Smooth muscle cell (in vitro differentiated cells): ENCODE measurements around the gene TWNK. TPM values are rescaled to one million over a fixed set of nuclear protein-coding genes. Genes with fewer than 3 reads are reported as not detected.

ENCODE experiments used
- DNase-seq: peaks from one replicate; lab custom pipeline; 2025; ENCODE audit not compliant: unreplicated experiment; lab: John Stamatoyannopoulos, UW
- H2AFZ ChIP-seq: fragments of 200-600 bp; sonication (generic); 2 replicates; pipeline ENCODE4 v1.6.0; 2016; ENCODE audit warnings: antibody characterized with exemption, low read depth, mild to moderate bottlenecking
- H3F3A ChIP-seq: fragments of 200-600 bp; sonication (generic); 2 replicates; pipeline ENCODE4 v1.6.0; 2017; ENCODE audit warnings: antibody characterized with exemption, low read depth
- H3K27ac ChIP-seq: fragments of 200-600 bp; sonication (generic); 2 replicates; pipeline ENCODE4 v1.5.1; 2016; ENCODE audit warnings: low read depth, mild to moderate bottlenecking
- H3K27me3 ChIP-seq: fragments of 200-600 bp; sonication (generic); 2 replicates; pipeline ENCODE4 v1.6.1; 2016; ENCODE audit warnings: low read depth, mild to moderate bottlenecking
- H3K36me3 ChIP-seq: fragments of 200-600 bp; sonication (generic); 2 replicates; pipeline ENCODE4 v1.5.1; 2016; ENCODE audit warnings: low read depth
- H3K4me1 ChIP-seq: fragments of 200-600 bp; sonication (generic); 2 replicates; pipeline ENCODE4 v1.5.1; 2016; ENCODE audit warnings: low read depth
- H3K4me2 ChIP-seq: fragments of 200-600 bp; sonication (generic); 2 replicates; pipeline ENCODE4 v1.6.0; 2016; ENCODE audit warnings: mild to moderate bottlenecking
- H3K4me3 ChIP-seq: fragments of 200-600 bp; sonication (generic); 2 replicates; pipeline ENCODE4 v1.5.1; 2016; ENCODE audit warnings: mild to moderate bottlenecking
- H3K79me2 ChIP-seq: fragments of 200-600 bp; sonication (generic); 2 replicates; pipeline ENCODE4 v1.6.0; 2016; ENCODE audit warnings: low read depth, mild to moderate bottlenecking
- H3K9ac ChIP-seq: fragments of 200-600 bp; sonication (generic); 2 replicates; pipeline ENCODE4 v1.6.0; 2016; ENCODE audit warnings: low read depth
- H3K9me3 ChIP-seq: fragments of 200-600 bp; sonication (generic); replicated peaks from 2 replicates; pipeline ENCODE4 v1.5.1; 2016; ENCODE audit warnings: low read depth
- H4K20me1 ChIP-seq: fragments of 200-600 bp; sonication (generic); 2 replicates; pipeline ENCODE4 v1.6.0; 2016; ENCODE audit warnings: low read depth
- WGBS: methylation state at CpG from one replicate; pipeline ENCODE4 v1.1.7; 2016; ENCODE audit warnings: low lambda C conversion rate; 5-methylcytosine and 5-hydroxymethylcytosine counted together
- polyA plus RNA-seq: library from polyadenylated mRNA; unstranded; fragments of >200 nt; fragmentation: Nextera tagmentation; extraction: Ambion mirVana; gene quantifications from 2 replicates; pipeline ENCODE4 v1.2.1, GENCODE V29; 2016
- total RNA-seq: library from RNA; depleted of rRNA; stranded (reverse); fragments of >200 nt; gene quantifications from 2 replicates; pipeline ENCODE4 v1.2.3, GENCODE V29; 2014
- TF ChIP-seq, protein P1 (sequence below): fragments of 200-600 bp; sonication (generic); IDR thresholded peaks from 2 replicates; pipeline ENCODE4 v1.5.1; 2017; ENCODE audit warnings: borderline replicate concordance, mild to moderate bottlenecking, antibody characterized with exemption; ENCODE audit not compliant: insufficient read depth, poor library complexity, severe bottlenecking

TWNK gene
- total and polyA plus RNA-seq, 2 experiments from 2014 or later = 2.0 to 2.5 TPM

DNA sequence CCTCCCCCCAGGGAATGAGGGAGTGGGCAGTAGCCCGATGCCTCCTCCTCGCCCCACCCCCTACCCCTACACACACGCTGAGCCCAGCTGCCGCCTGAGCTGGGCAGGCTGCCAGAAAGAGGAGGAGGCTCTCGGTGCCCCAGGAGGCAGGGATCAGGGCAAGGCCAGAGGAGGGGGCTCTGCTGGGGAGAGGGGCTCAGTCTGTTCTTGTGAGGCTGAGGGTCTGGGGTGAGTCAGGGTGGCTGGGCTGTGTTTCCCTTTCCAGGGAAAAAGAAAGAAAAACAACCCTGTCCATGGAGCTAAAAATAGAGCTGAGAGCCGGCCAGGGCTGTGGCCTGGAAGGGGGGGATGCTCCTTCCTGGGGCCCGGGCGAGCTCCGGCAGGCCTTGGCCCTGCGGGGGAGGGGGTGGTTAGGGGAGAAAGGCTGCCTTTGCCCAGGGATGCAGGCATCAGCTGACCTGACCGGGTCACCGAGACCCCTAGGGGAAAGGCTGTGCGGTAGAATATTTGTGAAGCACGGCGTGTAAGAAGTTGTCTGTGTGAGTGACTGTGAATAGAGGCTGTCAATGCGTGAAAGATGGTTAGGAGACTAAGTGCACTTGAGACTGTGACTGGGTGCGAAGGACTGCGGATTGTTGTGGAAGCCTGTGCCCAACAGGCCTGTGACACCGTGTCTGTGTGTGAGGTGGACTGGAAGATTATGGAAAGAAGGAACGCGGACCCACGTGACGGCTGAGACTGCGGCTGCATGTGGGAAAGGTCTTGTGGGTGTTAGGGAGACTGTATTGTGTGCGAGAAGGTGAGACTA is 11.0 kb downstream of the TWNK start:
- peaks cover 28% of the 10 kb centered on the region for H3F3A ChIP-seq
- peaks cover 21% of the 10 kb centered on the region for H4K20me1 ChIP-seq
- H3K4me3 ChIP-seq = peak overlapping the region; percentile 81
- peak; percentile 70 for DNase-seq
- no peaks in the 10 kb centered on the region for H3K27me3 ChIP-seq
- peak overlapping the region; percentile 1 for H2AFZ ChIP-seq
- H3K9me3 ChIP-seq = no peaks in the 10 kb centered on the region
- H3K4me2 ChIP-seq = peak overlapping the region; percentile 93
- H3K36me3 ChIP-seq = no peaks in the 10 kb centered on the region
- H3K79me2 ChIP-seq = peaks cover 36% of the 10 kb centered on the region
- 3% methylated on average over 25 of the region's 25 CpGs for WGBS
- H3K27ac ChIP-seq = peak overlapping the region; percentile 97
- peak overlapping the region; percentile 98 for H3K9ac ChIP-seq
- peaks cover 27% of the 10 kb centered on the region for H3K4me1 ChIP-seq
- TF ChIP-seq, protein P1, sequence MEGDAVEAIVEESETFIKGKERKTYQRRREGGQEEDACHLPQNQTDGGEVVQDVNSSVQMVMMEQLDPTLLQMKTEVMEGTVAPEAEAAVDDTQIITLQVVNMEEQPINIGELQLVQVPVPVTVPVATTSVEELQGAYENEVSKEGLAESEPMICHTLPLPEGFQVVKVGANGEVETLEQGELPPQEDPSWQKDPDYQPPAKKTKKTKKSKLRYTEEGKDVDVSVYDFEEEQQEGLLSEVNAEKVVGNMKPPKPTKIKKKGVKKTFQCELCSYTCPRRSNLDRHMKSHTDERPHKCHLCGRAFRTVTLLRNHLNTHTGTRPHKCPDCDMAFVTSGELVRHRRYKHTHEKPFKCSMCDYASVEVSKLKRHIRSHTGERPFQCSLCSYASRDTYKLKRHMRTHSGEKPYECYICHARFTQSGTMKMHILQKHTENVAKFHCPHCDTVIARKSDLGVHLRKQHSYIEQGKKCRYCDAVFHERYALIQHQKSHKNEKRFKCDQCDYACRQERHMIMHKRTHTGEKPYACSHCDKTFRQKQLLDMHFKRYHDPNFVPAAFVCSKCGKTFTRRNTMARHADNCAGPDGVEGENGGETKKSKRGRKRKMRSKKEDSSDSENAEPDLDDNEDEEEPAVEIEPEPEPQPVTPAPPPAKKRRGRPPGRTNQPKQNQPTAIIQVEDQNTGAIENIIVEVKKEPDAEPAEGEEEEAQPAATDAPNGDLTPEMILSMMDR = no peak

DNA sequence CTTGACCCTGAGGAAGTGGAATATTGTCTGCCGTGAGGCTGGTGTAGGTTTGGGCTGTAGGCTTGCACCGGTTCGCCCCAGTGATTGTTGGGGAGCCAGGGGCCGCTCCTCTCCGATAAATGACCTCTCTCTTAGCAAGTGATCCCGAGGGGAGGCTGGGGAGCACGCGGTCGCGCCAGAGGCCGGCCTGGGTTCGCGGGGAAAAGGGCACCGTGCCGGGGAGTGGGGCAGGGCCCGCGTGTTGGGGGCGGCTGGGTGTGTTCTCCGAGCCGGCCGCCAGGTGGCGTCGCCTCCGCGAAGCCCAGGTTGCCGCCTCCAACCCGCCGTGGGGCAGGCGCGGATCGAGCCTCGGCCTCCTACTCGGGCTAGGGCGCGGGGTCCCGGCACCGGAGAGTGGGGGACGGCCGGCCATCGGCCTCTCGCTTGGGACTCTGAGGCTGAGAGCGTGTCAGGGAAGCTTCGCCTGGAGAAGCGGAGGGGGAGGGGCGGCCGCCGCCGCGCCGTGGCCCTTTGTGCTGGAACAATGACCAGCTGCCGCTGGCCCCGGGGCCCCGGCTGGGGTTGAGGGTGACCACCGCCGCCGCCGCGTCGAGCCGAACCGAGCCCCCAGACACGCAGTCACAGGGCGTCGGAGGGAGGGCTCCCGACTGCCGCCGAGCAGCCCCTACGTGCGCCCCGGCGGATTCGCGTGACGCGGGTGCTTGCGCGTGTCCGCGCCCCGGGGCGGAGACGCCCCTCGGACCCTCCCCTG is 11.8 kb downstream of the TWNK start:
- TF ChIP-seq, protein P1 = peak; percentile 93
- H3K4me2 ChIP-seq = peak overlapping the region; percentile 93
- H3K9ac ChIP-seq = peak overlapping the region; percentile 98
- H3K27me3 ChIP-seq = no peaks in the 10 kb centered on the region
- 3% methylated on average over 39 of the region's 83 CpGs for WGBS
- peaks cover 40% of the 10 kb centered on the region for H3K79me2 ChIP-seq
- H3K27ac ChIP-seq = peak overlapping the region; percentile 97
- H4K20me1 ChIP-seq = peaks cover 28% of the 10 kb centered on the region
- peak overlapping the region; percentile 71 for H2AFZ ChIP-seq
- peaks cover 24% of the 10 kb centered on the region for H3F3A ChIP-seq
- DNase-seq = peak; percentile 65
- peak overlapping the region; percentile 81 for H3K4me3 ChIP-seq
- H3K4me1 ChIP-seq = peaks cover 27% of the 10 kb centered on the region
- H3K9me3 ChIP-seq = no peaks in the 10 kb centered on the region
- no peaks in the 10 kb centered on the region for H3K36me3 ChIP-seq

DNA sequence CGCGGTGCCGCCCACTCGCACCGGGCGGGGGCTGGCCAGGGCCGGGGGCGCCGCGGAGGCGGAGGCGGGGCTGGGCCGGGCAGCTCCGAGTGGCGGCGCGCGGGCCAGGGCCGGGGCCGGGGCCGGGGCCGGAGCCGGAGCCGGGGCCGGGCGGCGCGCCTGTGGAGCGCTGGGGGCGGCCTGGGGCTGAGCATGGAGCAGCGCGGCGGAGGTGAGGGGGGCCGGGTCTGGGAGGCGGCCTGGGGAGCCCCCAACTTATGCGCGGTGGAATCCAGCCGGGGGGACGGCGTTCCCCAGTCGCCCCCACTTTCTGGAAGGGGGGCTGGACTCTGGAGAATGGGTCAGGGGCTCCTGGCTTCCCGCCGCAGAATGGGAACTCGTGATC is 12.4 kb downstream of the TWNK start, which contains the start of gene LZTS2:
TSS of gene LZTS2 (plus strand) at position 67 of the 385 bp plus-strand sequence. CDS start 2,731 bp downstream, outside the sequence.
- H3K4me1 ChIP-seq = peaks cover 27% of the 10 kb centered on the region
- no peak for DNase-seq
- no peaks in the 10 kb centered on the region for H3K36me3 ChIP-seq
- peak within 1 kb of the TSS; percentile 98 for H3K9ac ChIP-seq
- H3K27me3 ChIP-seq = no peaks in the 10 kb centered on the region
- H3K27ac ChIP-seq = peak within 1 kb of the TSS; percentile 97
- peaks cover 40% of the 10 kb centered on the region for H3K79me2 ChIP-seq
- H3K9me3 ChIP-seq = no peaks in the 10 kb centered on the region
- peak within 1 kb of the TSS; percentile 71 for H2AFZ ChIP-seq
- TF ChIP-seq, protein P1 = no peak
- H3F3A ChIP-seq = peaks cover 21% of the 10 kb centered on the region
- 3% methylated on average over 3 of the region's 44 CpGs for WGBS
- peaks cover 33% of the 10 kb centered on the region for H4K20me1 ChIP-seq
- H3K4me2 ChIP-seq = peak within 1 kb of the TSS; percentile 93
- H3K4me3 ChIP-seq = peak within 1 kb of the TSS; percentile 81
